Right hindlimb (tissue), 1 donor: ENCODE measurements around the gene UBE2F.
"Not testable (repeated sequence)": the region's sequence is repeated elsewhere in the genome, so short reads cannot be mapped to it uniquely, and the experiment has no call there.

Source experiments
- DNase-seq: peaks from one replicate; pipeline ENCODE4 v3.0.0-alpha.2; 2018

UBE2F gene

GRCh38 chr2:237946423-237946822 is 20.4 kb upstream of the UBE2F start:
- no peak for DNase-seq

GRCh38 chr2:237951354-237951753 is 15.5 kb upstream of the UBE2F start:
- DNase-seq: not testable (repeated sequence)

- DNase-seq: no peak
Observed at GRCh38 chr2:237951878-237952277, 14.9 kb upstream of the UBE2F start.

- no peak for DNase-seq
Observed at GRCh38 chr2:237952851-237953250, 14.0 kb upstream of the UBE2F start.

DNA sequence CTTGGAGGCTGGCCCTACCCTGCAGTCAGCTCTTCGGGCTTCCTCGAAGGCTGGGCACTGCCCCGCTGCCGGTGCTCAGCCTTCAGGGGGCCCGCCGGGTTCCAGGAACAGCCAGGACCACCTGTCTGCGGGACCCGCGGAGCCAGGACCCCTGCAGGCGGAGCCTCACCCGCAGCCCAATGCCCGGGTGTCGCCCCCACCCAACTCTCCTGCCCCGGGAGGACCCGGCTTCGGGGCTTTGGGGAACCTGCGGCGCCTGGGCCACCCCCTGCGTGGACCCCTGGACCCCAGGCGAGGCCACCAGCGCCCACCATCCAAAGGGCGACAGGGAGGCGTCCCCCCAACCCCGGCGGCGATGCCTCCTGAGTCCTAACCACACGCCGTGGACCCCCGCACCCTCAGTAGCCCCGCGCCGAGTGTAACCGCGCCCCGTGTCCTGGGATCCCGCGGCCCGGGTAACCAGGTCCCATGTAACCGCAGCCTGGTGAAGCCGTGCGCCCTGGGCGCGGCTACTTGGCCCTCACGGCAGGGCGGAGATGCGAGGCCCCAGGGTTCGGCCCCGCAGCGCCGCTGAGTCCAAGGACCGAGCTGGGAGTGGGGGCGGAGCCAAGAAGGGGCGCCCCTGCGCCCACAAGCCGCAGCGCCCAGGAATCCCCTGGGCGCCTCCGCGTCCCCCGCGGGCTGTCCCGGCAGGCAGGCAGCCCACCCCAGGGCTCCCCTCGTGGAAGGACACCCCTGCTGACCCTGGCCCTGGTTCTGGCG is 11.0 kb upstream of the UBE2F start:
- no peak for DNase-seq

DNA sequence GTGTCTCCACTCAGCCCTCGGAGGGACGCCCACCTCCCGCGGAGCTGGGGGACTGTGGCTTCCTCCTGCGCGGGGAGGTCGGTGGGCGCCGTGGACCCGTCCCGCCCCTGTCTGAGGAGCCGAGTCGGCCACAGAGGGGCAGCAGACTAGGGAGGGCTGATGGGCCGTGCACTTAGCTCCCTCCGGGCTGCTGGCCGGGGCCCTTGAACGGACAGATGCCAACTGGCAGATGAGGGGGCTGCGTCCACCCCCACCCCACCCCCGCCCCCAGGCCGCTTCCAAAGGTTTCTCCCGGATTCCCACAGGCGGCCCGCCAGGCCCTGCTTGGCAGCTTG is 10.4 kb upstream of the UBE2F start:
- DNase-seq: no peak

- no peak for DNase-seq
Observed at GRCh38 chr2:237961637-237962036, 5.2 kb upstream of the UBE2F start.

GRCh38 chr2:237962432-237963084 is 4.3 kb upstream of the UBE2F start:
- no peak for DNase-seq

DNA sequence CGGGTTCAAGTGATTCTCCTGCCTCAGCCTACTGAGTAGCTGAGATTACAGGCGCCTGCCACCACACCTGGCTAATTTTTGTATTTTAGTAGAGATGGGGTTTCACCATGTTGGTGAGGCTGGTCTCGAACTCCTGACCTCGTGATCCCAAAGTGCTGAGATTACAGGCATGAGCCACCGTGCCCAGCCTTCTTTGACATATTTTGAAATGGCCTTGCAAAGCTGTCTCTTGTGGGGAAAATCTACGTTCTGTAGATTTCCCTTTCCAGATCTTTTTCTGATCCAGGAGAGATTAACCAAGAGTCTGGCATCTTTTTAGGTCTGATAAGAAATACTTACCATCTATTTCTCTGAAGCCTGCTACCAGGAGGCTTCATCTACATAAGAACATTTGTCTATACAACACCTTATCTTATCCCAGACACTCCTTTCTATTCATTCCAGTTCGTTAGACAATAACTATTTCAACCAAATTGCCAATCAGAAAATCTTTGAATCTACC is 3.3 kb upstream of the UBE2F start:
- not testable (repeated sequence) for DNase-seq

DNA sequence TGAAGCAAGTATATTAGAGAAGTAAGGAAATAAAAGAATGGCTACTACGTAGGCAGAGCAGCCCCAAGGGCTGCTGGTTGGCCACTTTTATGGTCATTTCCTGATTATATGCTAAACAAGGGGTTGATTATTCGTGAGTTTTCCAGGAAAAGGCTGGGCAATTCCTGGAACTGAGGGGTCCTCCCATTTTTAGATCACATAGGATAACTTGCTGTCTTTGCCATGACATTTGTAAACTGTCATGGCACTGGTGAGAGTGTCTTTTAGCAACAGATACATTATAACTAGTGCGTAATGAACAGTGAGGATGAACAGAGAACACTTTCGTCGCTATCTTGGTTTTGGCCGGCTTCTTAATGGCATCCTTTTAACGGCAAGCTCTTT is 2.6 kb upstream of the UBE2F start:
- no peak for DNase-seq

- no peak for DNase-seq
Observed at GRCh38 chr2:237964578-237965404, 2.0 kb upstream of the UBE2F start.

DNA sequence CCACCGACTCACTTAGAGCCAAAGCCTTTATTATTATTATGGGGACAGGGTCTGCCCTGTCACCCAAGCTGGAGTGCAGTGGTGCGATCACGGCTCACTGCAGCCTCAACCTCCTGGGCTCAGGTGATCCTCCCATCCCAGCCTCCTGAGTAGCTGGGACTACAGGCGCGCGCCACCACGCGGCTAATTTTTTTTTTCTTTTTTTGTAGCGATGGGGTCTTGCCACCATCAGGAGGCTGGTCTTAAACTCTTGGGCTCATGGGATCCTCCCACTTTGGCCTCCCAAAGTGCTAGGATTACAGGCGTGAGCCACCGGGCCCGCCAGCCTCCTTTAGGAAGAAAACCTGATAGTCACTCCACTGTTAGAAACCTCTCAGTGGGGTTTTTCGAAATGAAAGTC is 970 bp upstream of the UBE2F start:
- not testable (repeated sequence) for DNase-seq

GRCh38 chr2:237966250-237966564 is 607 bp upstream of the UBE2F start:
- DNase-seq: no peak

DNA sequence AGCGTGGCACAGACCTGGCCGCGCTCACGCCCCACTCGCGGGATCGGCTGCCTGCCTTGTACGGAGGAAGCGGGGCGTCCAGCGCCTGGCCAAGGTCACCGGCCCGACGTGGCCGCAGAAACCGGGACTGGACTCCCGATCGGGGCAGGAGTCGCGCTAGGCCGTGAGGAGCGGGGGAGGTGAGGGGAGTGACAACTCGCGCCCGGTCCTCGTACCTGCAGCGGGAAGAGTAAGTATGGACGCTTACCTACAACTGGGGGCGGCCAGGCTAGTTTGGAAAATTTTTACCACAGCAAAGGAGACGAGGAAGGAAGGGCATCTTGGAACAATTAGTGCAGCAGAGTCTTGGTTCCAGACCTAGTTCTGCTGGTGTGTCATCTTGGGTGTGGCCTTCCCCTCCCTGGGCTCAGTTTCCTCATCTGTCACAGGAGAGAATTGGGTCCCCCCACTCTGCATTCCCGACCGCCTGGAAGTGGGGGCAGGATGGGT is 693 bp downstream of the UBE2F start:
- DNase-seq: no peak

DNA sequence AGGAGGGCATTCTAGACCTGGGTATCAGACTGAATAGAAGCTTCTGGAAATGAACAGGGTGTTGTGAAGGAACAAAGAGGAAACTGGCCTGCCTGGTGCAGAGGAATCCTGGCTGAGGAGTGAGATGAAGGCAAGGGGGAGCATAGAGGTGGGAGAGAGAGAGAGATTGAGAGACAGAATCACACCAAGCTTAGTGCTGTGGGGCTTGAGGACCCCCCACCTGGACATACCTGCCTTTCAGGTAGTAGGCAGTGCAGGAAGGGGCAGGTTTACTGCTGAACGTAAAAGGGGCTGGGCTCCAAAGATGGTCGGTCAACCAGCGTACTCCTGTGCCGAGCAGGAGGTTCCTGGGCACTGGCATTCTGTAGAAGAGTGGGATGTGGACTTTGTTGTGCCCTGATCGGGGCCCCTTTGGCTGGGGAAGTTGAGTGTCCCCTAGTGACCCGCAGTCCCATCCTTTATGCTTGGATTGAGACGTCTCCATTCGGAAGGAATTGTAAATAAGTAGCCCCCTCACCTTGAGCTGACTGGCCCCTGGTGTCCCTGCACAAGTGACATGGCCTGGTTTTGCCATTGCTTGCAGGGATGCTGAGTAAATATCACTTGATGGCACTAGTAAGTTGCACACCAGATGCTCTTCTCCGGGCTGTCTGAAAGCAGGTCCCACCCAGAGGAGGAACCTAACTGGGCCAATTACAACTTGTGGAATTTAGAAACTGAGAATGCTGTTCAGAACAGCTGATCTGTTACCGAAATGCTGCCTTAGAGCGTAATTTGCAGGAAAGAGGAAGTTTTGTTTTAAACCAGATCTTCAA is 1.4 kb downstream of the UBE2F start:
- DNase-seq: peak; percentile 43

DNA sequence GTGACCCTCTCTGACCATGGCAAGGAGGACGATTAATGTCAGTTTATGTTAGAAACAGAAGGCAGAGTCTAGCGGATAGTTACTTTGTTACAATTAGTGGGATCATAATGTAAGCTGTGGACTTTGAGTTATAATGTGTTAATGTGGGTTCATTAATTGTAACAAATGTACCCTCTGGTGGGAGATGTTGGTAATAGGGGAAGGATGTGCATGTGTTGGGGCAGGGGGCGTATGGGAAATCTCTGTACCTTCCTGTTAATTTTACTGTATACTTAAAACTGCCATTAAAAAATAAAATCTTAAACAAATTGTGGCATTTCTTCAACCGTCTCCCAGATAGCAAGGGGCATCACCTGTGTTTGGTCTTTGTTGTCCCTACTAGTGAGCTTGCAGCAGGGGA is 4.8 kb downstream of the UBE2F start:
- DNase-seq: no peak

DNA sequence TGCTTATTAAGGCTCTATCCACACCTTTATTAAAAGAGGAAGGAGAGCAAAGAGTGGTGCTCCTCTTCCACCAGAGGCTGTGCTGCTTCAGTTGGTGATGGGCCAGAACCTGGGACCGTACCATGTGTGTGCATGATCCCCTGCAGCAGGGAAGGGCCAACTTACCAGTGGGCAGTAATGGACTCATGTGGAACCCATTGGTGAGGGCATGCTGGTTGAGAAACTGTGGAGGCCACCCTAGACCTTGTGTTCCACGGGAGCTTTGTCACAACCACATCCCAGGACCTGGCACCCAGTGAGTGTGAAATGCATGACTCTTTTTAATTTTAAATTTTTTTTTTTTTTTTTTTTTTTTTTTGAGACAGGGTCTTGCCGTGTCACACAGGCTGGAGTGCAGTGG is 5.4 kb downstream of the UBE2F start:
- no peak for DNase-seq

DNA sequence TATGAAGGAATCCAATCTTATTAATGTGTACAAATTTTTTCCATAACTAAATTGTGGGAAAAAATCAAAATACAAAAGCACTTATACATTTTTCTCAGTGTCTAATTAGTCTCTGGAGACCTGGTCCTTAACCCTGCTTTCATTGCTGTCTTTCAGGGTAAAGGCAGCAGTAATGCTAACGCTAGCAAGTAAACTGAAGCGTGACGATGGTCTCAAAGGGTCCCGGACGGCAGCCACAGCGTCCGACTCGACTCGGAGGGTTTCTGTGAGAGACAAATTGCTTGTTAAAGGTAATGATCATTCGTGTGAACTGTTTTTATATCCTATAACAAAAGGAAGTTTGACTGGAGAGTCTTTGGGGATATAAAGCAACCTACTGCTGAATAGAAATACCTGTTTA is 6.1 kb downstream of the UBE2F start:
- no peak for DNase-seq

GRCh38 chr2:237977380-237977779 is 10.6 kb downstream of the UBE2F start:
- DNase-seq: no peak

- no peak for DNase-seq
Observed at GRCh38 chr2:237978058-237978712, 11.4 kb downstream of the UBE2F start.

GRCh38 chr2:237979331-237979730 is 12.5 kb downstream of the UBE2F start:
- no peak for DNase-seq

GRCh38 chr2:237980087-237980486 is 13.3 kb downstream of the UBE2F start:
- no peak for DNase-seq
